ENCODE data around the gene SLC16A4. TPM values are rescaled to one million over a fixed set of nuclear protein-coding genes. Genes with fewer than 3 reads are reported as not detected.
A peak's percentile ranks its signal among the peaks of the same experiment; 100 is the strongest.
"Not testable (repeated sequence)": the region's sequence is repeated elsewhere in the genome, so short reads cannot be mapped to it uniquely, and the experiment has no call there.

Gene SLC16A4
- 412 and 417 TPM in 2 replicates for total RNA-seq (2014; rRNA removed; shearing (Covaris generic))
- polyA plus RNA-seq (2014; cell fraction: nucleus; rRNA removed), result 87.0 and 106 TPM in 2 replicates

DNA sequence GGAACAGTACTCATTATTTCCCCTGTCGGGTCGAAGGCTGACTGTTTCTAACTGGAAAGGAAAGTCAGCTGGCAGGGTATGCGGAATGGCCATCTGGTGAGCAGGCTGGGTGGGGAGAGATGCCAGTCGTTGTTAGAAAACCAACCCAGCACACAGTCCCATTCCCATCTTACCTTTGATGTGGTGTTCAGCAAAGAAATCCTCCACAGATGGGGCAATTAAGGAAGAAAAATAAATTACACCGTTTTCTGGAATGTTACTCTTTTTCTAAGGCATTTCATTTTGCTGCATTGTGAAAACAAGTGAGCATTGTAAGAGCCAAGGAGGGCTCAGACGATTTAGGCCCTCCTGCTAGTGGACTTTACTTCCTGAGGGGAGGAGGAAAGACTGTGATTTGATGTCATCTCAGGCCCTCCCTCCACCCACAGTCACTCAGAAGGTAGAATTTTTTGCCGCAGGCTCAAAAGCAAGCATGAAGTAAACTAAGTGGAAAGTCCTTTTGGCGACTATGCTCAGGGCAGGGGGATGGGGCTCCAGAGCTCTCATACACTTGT lies at the start of gene SLC16A4:
TSS of gene SLC16A4 (minus strand) at position 335 of the 554 bp plus-strand sequence. CDS start 1,703 bp downstream, outside the sequence.
- DNase-seq (ENCODE audit: extremely low read depth, low read depth), result peak; percentile 79

DNA sequence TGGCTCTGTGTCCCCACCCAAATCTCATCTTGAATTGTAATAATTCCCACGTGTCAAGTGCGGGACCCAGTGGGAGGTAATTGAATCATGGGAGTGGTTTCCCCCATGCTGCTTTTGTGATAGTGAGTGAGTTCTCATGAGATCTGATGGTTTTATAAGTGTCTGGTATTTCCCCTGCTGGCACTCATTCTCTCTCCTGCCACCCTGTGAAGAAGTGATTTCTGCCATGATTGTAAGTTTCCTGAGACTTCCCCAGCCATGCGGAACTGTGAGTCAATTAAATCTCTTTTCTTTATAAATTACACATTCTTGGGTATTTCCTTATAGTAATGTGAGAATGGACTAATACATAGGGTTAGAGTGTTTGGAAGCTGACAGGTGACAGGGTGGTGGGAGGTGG lies 49.0 kb upstream of the SLC16A4 start:
- not testable (repeated sequence) for DNase-seq (ENCODE audit: extremely low read depth, low read depth)

- no peak for DNase-seq (ENCODE audit: extremely low read depth, low read depth)
Measured at GRCh38 chr1:110438893-110439292, 48.1 kb upstream of the SLC16A4 start.

DNA sequence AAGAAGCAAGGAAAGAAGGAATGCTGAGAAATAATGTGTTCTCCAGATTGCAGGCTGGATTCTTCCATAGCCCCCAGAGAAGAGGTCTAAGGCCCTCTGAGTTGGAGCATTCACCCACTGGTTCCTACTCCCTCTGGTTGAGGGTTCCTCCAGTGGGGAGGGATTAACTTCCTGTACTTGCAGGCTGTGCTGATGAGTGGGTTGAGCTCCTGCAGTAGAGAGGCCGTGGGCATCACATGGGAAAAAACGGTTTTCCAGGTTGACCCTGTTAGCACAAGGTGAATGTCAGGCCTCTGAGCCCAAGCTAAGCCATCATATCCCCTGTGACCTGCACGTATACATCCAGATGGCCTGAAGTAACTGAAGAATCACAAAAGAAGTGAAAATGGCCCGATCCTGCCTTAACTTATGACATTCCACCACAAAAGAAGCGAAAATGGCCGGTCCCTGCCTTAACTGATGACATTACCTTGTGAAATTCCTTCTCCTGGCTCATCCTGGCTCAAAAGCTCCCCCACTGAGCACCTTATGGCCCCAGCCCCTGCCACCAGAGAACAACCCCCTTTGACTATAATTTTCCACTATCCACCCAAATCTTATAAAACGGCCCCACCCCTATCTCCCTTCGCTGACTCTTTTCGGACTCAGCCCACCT lies 46.9 kb upstream of the SLC16A4 start:
- not testable (repeated sequence) for DNase-seq (ENCODE audit: extremely low read depth, low read depth)

- DNase-seq (ENCODE audit: extremely low read depth, low read depth), result no peak
Measured at GRCh38 chr1:110436635-110437034, 45.8 kb upstream of the SLC16A4 start.

- no peak for DNase-seq (ENCODE audit: extremely low read depth, low read depth)
Measured at GRCh38 chr1:110434946-110435345, 44.1 kb upstream of the SLC16A4 start.

- peak; percentile 21 for DNase-seq (ENCODE audit: extremely low read depth, low read depth)
Measured at GRCh38 chr1:110433803-110434202, 43.0 kb upstream of the SLC16A4 start.

DNA sequence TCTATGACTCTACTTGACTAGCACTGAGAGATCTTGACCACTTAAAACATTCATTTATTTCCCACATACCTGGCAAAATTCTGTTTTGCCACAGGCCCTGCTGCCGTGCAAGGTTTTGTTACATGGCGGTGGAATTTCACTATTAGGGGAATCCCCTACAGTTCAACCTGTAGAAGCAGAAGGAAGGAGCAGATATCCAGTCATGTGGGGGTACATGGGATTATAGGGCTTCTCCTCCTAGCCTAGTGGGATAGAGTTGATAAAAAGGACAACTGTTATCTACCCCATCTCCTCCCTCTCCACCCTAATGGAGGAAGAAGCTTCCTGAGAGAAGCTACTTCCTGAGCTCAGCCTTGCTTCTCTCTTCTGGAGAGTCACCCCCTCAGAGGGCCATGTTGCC lies 42.4 kb upstream of the SLC16A4 start:
- DNase-seq (ENCODE audit: extremely low read depth, low read depth), result no peak

- DNase-seq (ENCODE audit: extremely low read depth, low read depth), result no peak
Measured at GRCh38 chr1:110430901-110431300, 40.1 kb upstream of the SLC16A4 start.

GRCh38 chr1:110430366-110430765 lies 39.5 kb upstream of the SLC16A4 start:
- no peak for DNase-seq (ENCODE audit: extremely low read depth, low read depth)

DNA sequence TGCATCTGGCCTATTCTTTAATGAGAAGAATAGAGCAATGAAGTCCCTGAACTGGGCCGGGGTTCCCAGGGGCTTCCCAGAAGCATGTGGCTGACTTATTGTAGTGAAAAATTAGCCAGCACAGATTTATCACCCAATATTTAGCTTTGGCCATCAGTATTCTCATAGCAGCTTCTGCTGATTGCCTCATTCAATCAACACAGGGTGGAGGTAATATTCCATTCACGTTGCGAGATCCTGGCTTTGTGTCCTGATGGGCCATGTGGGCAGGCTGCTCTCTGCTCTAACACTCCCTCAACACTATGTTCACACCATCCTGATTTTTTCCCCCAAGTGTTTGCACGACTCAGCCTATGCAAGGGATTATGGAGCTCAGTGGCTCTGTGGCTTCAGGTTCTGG lies 38.1 kb upstream of the SLC16A4 start:
- DNase-seq (ENCODE audit: extremely low read depth, low read depth), result no peak

DNA sequence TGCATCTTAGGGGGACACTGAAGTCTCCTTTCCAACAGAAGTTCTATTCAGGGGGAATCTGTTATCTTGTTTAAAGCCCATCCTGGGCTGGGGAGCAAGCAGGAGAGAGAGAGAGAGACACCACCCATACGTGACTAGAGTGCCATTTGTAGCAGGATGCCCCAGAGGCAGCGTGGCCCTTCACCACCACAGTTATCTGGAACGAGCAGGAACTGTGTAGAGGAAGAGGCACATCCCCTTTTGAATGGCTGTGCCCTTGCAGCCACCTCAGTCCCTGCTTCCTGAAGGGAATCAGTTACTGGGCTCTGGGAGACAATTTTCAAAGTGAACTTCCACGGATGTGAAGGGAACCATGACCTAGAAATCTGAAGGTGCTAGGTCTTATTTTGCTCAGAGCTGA lies 36.0 kb upstream of the SLC16A4 start:
- DNase-seq (ENCODE audit: extremely low read depth, low read depth), result no peak

DNA sequence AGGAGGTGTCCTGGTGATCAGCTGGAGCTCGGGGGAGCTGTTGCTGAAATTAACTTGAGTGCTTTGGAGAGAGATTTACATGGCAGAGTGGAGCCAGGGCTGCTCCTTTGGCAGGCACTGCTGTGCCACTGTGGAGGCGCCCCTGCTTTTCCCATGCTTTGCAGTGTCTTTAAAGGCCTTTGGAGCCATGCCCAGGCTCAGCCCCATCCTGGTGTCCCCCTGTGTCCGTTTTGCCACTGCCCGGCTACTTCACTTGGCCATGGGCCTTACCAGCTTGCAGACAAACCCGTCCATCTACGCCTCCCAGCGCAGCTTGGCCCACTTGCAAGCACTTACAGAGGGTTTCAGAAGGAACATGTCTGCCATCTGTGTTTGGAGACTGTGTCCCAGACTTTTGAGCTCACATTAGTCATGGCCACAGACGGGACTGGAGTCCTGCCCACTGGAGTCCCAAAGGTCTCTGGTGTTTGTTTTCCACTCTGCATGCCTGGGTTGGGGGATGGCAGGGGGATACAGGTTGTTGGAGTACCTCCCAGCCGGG lies 34.9 kb upstream of the SLC16A4 start:
- no peak for DNase-seq (ENCODE audit: extremely low read depth, low read depth)

DNA sequence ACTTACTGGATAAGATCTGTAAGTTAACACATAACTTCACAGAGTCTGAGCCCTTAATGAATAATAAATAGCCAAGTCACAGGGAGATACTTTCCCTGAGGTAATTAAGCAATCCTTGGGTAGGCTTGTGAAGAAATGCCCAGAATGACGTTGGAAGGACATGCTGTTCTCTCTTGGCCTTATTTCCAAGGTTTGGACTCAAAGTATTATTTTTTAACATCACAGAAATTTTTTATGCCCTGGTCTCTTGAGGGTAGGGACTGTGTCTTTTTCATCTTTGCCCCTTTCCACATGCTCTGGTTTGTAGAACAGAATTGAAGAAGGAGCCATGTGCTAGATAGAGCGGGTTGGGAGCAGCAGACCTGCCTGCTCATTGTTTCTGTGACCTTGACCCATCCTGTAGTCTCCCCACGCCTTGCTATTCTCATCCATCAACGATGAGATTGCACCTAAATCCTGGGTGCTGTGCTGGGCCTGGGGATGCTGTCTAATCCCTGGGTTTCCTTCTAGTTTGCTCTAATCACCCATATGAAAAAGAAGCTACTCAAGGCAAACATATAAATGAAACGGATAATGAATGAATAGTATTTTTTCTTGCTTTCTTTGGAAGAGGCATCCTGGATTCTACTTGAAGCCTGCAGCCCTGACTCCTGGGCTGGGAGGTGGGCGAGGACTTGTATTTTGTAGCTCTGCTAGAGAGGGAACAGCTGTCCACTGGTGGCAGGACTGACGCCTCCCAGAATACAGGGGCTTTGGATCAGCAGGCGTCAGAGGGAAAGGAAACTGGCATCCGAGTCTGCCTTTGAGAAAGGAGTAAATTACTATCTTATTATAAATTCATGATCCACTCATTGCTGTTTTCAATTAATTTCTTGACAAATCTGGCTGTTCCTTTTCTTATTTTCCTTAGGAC lies 34.1 kb upstream of the SLC16A4 start:
- no peak for DNase-seq (ENCODE audit: extremely low read depth, low read depth)

- DNase-seq (ENCODE audit: extremely low read depth, low read depth), result no peak
Measured at GRCh38 chr1:110420874-110421793, 30.3 kb upstream of the SLC16A4 start.

DNA sequence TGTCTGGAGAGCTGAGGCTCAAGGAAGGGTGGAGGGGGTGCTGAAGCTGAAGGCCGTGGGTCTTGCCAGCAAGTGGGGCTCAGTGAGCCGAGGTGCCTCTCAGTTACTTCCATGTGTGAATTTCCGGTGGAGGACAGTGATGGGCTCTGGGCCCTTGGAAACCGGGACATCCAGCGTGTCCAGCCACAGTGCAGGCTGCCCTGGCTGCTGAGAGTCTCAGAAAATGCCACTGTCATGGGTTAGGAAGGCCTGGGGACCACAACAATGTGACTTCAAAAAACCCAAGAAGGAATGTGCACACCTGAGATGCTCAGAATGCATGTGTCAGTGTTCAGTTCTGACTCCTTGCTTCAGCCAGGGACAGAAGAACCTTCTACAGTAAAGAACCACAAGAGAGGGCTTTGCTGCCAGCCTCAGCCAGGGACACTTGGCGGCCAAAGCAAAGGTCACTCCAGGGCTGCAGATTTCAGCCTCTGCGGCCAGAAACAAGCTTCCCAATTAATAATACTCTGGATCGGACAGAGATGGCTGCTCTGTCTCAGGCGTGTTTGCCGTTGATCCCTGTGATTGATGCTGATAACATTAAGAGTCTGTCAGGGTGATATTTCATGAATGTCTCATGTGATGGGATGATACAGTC lies 29.3 kb upstream of the SLC16A4 start:
- DNase-seq (ENCODE audit: extremely low read depth, low read depth), result no peak

- no peak for DNase-seq (ENCODE audit: extremely low read depth, low read depth)
Measured at GRCh38 chr1:110418729-110419128, 27.9 kb upstream of the SLC16A4 start.

GRCh38 chr1:110413045-110413444 lies 22.2 kb upstream of the SLC16A4 start:
- not testable (repeated sequence) for DNase-seq (ENCODE audit: extremely low read depth, low read depth)

GRCh38 chr1:110412576-110412975 lies 21.8 kb upstream of the SLC16A4 start:
- DNase-seq (ENCODE audit: extremely low read depth, low read depth), result peak; percentile 76
